Measurements from ENCODE around the gene CPB1.
A peak's percentile ranks its signal among the peaks of the same experiment; 100 is the strongest.

CPB1 gene

DNA sequence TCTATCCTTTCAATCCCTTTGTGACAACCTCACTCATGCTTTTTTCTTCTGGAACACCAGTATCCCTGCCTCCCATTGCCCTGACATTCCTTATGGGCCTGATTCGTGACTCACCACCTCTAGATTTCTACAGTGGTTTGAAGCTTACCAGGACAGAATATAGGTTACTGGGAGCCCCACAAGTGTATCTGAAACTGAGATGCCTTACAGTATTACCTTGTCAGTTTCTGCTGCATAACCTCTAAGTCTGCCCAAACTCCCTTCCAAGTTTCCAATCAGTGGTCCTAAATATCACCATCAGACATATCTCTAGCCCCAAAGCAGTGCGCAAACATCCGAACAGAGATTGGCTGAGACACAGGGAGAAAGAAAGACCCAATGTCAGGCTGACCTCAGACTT lies 5.6 kb downstream of the CPB1 start:
- DNase-seq = no peak

- DNase-seq = no peak
Measured at GRCh38 chr3:148839805-148840204, 12.2 kb downstream of the CPB1 start.

GRCh38 chr3:148840451-148840850 lies 12.8 kb downstream of the CPB1 start:
- no peak for DNase-seq

- no peak for DNase-seq
Measured at GRCh38 chr3:148845756-148846395, 18.3 kb downstream of the CPB1 start.

- DNase-seq = no peak
Measured at GRCh38 chr3:148847351-148847750, 19.7 kb downstream of the CPB1 start.

GRCh38 chr3:148848410-148848809 lies 20.8 kb downstream of the CPB1 start:
- no peak for DNase-seq

DNA sequence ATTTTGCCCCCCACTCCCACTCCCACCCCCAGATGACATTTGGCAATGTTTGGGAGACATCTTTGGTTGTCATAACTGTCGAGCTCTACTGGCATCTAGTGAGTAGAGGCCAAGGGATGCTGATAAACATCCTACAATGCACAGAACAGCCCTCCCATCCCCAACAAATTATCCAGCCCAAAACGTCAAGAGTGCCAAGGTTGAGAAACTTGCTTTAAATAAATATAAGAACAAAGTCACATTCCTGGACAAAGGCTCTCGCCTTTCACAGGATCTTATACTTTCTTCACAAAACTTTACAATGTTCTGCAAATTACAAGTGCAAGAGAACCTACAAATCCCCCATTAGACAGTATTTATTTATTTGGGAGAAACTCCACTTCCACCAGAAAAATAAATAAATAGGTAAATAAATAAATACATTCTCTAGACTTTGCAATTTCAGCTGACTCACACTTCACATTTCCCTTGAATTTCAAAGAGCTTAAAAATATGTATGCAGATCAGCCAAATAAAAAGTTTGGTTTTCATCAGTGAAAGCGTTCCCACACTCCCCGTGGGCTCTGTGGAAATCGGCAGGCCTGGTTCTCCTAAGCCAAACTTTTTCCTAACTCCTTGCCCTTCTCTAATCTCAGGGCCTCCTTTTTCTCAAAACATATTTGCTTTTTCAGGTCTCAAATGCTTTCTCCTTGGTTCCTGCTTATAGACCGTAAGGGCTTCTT lies 24.8 kb downstream of the CPB1 start:
- DNase-seq = no peak

GRCh38 chr3:148853076-148853475 lies 25.5 kb downstream of the CPB1 start:
- DNase-seq = no peak

GRCh38 chr3:148854061-148854460 lies 26.4 kb downstream of the CPB1 start:
- DNase-seq = no peak

GRCh38 chr3:148856384-148856783 lies 28.8 kb downstream of the CPB1 start:
- no peak for DNase-seq

- DNase-seq = no peak
Measured at GRCh38 chr3:148857316-148857715, 29.7 kb downstream of the CPB1 start.

GRCh38 chr3:148861277-148861869 lies 33.8 kb downstream of the CPB1 start:
- DNase-seq = peak in 1 of 2 donors; percentile 35

GRCh38 chr3:148863297-148863696 lies 35.7 kb downstream of the CPB1 start:
- DNase-seq = no peak

DNA sequence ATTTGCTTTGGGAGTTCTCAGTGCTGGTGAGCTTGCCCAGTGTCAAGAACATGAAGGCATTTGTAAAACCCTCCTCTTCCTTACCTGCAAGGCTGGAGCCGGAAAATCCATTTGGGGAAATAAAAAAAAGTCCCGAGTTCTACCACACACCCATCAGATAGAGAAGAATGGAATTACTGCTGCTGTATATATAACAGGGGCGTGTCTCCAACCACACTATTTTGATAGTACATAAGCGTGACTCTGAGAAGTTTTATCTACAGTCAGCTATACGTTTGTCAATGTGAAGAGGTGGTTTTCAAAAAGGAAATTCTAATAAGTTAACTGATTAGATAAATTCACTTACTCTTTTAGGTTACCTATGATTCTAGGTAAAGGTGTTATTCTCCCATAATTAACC lies 36.2 kb downstream of the CPB1 start:
- no peak for DNase-seq

GRCh38 chr3:148865049-148865448 lies 37.4 kb downstream of the CPB1 start, which contains the start of gene CPA3:
TSS of gene CPA3 (plus strand) at chr3:148865296. CDS start at chr3:148865308, 12 bp downstream.
- DNase-seq = no peak

DNA sequence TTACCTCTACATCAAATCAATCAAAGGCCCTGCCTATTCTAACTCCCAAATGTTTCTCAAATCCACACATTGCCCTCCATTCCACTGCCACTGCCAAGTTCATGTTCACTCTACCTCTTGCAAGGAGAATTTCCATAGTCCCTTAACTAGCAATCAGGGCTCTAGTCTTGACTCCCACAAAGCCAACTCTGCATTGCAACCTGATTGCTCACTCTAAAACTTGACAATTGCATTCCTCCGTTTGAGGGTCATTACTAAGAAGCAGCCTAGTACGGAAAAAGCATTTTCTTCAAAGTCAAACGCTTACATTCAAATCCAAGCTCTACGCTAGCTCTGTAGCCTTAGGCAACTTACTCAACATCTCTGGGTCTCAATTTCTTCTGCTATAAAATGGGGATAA lies 38.6 kb downstream of the CPB1 start:
- DNase-seq = no peak

GRCh38 chr3:148873270-148873927 lies 45.8 kb downstream of the CPB1 start:
- no peak for DNase-seq

DNA sequence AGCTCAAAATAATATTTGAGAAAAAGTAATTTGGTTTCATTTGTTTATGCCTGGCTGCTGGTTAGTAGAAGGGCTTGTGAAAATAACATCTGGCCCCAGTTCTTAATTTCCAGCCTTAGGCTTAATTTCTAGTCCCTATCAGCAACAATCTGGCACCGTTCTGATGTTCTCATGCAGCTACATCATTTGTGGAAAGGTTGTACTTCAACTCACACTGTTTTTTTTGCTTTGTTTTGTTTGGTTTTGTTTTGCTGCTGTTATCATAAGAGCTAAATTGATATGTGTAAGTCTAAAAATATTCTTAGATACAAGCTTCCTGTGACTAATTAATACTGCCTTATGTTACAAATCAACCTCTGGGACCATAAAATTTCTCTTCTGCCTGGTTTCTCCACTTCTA lies 46.4 kb downstream of the CPB1 start:
- DNase-seq = no peak

DNA sequence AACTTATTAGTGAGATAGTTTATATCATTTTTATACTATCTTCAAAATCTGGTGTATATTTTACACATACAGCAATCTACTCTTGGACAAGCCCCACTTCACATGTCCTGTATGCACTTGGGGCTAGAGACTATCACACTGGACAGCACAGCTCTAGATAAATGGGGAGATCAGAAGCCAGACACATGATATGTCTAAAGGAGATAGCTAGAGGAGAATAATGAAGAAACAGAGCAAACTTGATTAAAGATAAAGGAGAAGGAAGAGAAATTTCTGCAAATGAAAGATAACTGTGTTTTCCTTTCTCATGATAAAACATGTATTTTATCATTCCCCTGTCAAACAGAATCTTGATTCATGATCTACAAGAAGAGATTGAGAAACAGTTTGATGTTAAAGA lies 50.5 kb downstream of the CPB1 start:
- DNase-seq = no peak

- no peak for DNase-seq
Measured at GRCh38 chr3:148879256-148879655, 51.6 kb downstream of the CPB1 start.

GRCh38 chr3:148880681-148881080 lies 53.1 kb downstream of the CPB1 start:
- no peak for DNase-seq

GRCh38 chr3:148881286-148881685 lies 53.7 kb downstream of the CPB1 start:
- no peak for DNase-seq

- DNase-seq = no peak
Measured at GRCh38 chr3:148882288-148882687, 54.7 kb downstream of the CPB1 start.

DNA sequence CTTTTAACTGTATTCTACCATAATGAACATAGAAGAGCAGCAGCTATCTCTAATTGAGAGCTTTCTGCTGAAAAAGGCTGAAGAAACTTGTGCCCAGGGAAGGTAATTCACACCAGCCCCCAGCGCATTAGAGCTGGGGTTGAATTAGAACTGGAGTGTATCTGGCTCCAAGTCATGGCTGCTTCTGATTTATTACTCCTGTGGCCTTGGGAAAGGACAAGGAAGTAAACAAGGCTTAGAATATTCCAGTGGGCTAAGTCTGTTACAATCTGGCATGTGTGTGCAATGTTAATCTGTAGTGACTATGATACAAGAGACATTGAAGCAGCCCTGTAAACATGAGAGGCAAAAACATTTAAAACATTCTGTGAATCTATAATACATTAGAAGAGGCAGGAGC lies 55.6 kb downstream of the CPB1 start:
- no peak for DNase-seq
